SK-N-MC (cell line): ENCODE results near the gene RPS18.

Experiments
- FOXP2 ChIP-seq: optimal IDR thresholded peaks from 2 replicates; pipeline ENCODE3; 2011; ENCODE audit warnings: mild to moderate bottlenecking, moderate library complexity; ENCODE audit not compliant: insufficient read depth; ENCODE audit errors: extremely low read length, control extremely low read depth
- POLR2AphosphoS5 ChIP-seq: IDR thresholded peaks from 2 replicates; pipeline ENCODE4 v1.6.1; 2012; ENCODE audit warnings: mild to moderate bottlenecking, low read depth, low read length, borderline replicate concordance

- TF ChIP-seq POLR2AphosphoS5 (no peak), FOXP2 (peak; percentile 1)
Observed at GRCh38 chr6:33272275-33273128, 627 bp downstream of the RPS18 start.
